Nephron (organoid): Measurements from ENCODE around the gene CA12.
A peak's percentile ranks its signal among the peaks of the same experiment; 100 is the strongest.

Experiments
- H3K27ac Mint-ChIP-seq, 3 experiments: 2 replicates each; pipeline ENCODE4 v1.8.0; 2020; ENCODE audit warnings: mixed read lengths in 3 of 3, mild to moderate bottlenecking in 2 of 3, moderate library complexity in 1 of 3
- H3K27me3 Mint-ChIP-seq: 2 replicates; pipeline ENCODE4 v1.8.0; 2021; ENCODE audit warnings: low read depth, mild to moderate bottlenecking, moderate library complexity, mixed read lengths
- H3K36me3 Mint-ChIP-seq: 2 replicates; pipeline ENCODE4 v1.8.0; 2020; ENCODE audit warnings: low read depth, mixed read lengths
- H3K4me1 Mint-ChIP-seq: 2 replicates; pipeline ENCODE4 v1.8.0; 2020; ENCODE audit warnings: mixed read lengths
- H3K4me3 Mint-ChIP-seq, 3 experiments: 2 replicates each; pipeline ENCODE4 v1.8.0; 2020; ENCODE audit warnings: mild to moderate bottlenecking in 3 of 3, mixed read lengths in 3 of 3, moderate library complexity in 2 of 3
- H3K9me3 Mint-ChIP-seq: 2 replicates; pipeline ENCODE4 v1.8.0; 2020; ENCODE audit warnings: mixed read lengths
- TF ChIP-seq, protein P1 (sequence below), 3 experiments: fragments of 200-600 bp; sonication (generic); IDR thresholded peaks; one replicate each; pipeline ENCODE4 v1.5.0; 2021; ENCODE audit warnings: antibody characterized with exemption in 3 of 3; ENCODE audit not compliant: unreplicated experiment in 3 of 3

Gene CA12

DNA sequence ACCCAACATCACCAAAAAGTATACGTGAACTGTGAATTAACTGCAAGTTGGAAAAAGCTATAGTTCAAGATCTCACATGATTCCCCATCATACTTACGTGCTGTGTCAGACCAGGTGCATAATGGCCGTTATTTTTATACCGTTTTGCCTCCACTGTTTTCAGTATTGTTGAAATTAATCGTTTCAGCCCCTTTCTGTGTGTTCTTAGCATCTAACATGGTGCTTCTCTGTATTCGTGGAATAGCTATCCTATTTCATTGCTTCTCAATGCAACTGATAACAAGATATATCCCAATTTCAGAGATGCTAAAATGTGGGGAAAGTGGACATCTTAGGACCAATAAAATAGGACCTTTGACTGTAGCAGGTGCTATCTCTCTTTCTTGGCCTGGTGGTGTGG is 13.7 kb downstream of the CA12 start:
- H3K27ac Mint-ChIP-seq, result peak overlapping the region in 1 of 3 experiments; percentile 15
- TF ChIP-seq, protein P1, sequence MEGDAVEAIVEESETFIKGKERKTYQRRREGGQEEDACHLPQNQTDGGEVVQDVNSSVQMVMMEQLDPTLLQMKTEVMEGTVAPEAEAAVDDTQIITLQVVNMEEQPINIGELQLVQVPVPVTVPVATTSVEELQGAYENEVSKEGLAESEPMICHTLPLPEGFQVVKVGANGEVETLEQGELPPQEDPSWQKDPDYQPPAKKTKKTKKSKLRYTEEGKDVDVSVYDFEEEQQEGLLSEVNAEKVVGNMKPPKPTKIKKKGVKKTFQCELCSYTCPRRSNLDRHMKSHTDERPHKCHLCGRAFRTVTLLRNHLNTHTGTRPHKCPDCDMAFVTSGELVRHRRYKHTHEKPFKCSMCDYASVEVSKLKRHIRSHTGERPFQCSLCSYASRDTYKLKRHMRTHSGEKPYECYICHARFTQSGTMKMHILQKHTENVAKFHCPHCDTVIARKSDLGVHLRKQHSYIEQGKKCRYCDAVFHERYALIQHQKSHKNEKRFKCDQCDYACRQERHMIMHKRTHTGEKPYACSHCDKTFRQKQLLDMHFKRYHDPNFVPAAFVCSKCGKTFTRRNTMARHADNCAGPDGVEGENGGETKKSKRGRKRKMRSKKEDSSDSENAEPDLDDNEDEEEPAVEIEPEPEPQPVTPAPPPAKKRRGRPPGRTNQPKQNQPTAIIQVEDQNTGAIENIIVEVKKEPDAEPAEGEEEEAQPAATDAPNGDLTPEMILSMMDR (IDR thresholded peaks at IDR 0.05; ENCODE audit: unreplicated experiment in 3 of 3), result no peak
- peaks cover 22% of the 10 kb centered on the region for H3K27me3 Mint-ChIP-seq
- no peaks in the 10 kb centered on the region for H3K9me3 Mint-ChIP-seq
- H3K4me1 Mint-ChIP-seq, result peaks cover 31% of the 10 kb centered on the region
- H3K36me3 Mint-ChIP-seq, result no peaks in the 10 kb centered on the region
- no peak overlapping the region for H3K4me3 Mint-ChIP-seq

DNA sequence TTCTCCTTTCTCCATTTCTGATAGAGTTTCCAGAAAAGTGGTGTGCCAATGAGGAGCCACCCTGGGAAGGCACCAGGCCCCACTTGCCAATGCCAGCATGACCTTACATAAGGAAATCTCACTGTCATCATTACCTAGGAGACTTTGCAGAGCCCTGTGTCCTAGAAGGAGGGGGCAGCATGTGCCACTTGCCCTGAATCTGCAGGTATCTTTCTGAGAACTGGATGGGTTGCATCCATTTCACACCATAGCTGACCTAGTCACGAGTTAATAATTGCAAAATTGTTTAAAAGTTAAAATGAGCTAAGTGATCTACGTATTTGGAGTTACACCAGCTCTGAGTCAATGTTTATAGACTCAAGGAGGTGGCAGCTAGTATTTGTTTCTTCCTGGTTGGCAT is 14.3 kb downstream of the CA12 start:
- Mint-ChIP-seq H3K27me3 (peaks cover 18% of the 10 kb centered on the region), H3K4me3 (no peak overlapping the region), H3K9me3 (no peaks in the 10 kb centered on the region), H3K36me3 (no peaks in the 10 kb centered on the region), H3K4me1 (peaks cover 28% of the 10 kb centered on the region), H3K27ac (peak overlapping the region in 1 of 3 experiments; percentile 15)
- TF ChIP-seq, protein P1 (IDR thresholded peaks at IDR 0.05; ENCODE audit: unreplicated experiment in 3 of 3), result no peak

DNA sequence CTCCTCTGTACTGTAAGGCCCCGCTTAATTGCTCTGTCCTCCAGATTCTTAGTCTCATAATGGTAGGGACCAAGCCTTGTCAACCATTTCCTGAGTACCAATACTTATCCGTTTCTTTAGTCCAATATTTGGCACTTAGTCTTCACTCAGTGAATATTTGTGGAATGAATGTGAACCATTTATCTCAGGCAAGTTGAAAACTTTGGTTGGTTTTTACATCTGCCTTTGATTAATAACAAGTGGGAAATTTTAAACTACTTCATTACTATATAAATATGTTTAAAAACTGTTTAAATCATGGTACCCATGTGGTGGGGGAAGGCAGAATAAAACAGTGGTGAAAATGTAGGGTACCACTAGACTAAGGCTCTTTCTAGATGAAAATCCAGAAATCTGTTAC is 15.2 kb downstream of the CA12 start:
- TF ChIP-seq, protein P1 (IDR thresholded peaks at IDR 0.05; ENCODE audit: unreplicated experiment in 3 of 3), result no peak
- Mint-ChIP-seq H3K4me1 (peaks cover 25% of the 10 kb centered on the region), H3K27me3 (peaks cover 18% of the 10 kb centered on the region), H3K27ac (no peak overlapping the region), H3K36me3 (no peaks in the 10 kb centered on the region), H3K9me3 (no peaks in the 10 kb centered on the region), H3K4me3 (no peak overlapping the region)

DNA sequence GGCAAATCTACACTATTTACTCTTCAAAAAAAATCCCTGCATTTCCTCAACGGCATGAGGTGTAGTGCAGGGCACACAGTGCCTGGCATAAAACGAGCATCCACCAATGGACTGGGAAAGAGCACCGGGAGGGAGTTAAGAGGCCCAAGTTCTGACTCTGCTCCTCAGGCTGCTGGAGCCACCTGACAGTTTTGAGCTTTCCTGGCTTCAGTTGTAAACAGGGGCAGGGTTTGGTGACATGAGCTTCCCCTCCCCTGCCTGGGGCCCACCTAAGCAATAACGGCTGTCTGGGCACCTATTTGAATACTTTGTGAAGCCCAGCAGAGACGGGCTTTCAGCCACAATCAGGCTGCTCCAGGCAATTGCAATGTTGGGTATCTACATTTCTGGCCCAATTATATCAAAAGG is 16.4 kb downstream of the CA12 start:
- Mint-ChIP-seq H3K4me3 (no peak overlapping the region), H3K36me3 (peaks cover 3% of the 10 kb centered on the region), H3K27ac (no peak overlapping the region), H3K27me3 (peaks cover 18% of the 10 kb centered on the region), H3K4me1 (peaks cover 22% of the 10 kb centered on the region), H3K9me3 (no peaks in the 10 kb centered on the region)
- TF ChIP-seq, protein P1 (IDR thresholded peaks at IDR 0.05; ENCODE audit: unreplicated experiment in 3 of 3), result no peak

DNA sequence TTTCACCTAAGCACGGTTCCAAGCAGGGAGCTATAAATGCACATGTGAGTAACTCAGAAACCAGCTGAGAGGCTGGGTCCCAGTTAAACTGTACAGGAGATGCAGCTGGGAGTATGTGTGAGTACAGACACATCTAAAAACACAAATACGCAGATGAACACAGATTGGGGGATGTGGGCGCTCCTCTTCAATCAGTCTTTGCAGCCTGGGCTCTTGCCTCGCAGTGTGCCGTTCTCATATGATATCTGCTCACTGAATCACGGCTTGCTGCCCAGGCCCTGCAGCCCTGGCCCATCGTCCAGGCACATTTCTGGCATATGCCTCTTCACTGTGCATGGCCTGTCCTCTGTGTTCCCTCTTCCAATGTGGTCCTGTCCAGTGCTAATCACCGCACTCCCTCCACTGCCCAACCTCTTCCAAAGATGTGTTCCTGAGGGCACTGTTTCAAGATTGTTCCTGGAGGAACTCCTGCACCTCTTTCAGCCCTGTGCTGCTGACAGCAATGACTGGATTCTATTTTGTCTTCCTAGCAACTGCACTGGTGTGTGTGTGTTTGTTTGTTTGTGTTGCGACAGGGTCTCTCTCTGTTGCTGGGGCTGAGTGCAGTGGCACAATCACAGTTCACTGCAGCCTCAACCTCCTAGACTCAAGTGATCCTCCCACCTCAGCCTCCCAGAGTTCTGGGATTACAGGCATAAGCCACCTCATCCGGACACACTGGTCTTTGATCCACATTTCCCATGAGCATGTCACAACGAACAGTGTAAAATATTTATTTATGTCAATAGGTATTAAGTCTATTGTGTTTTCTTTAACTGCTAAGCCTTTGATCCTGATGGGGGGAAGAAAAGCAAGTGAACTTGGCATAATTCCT is 17.0 kb downstream of the CA12 start:
- TF ChIP-seq, protein P1 (IDR thresholded peaks at IDR 0.05; ENCODE audit: unreplicated experiment in 3 of 3), result no peak
- Mint-ChIP-seq H3K27ac (no peak overlapping the region), H3K4me1 (peaks cover 18% of the 10 kb centered on the region), H3K27me3 (peaks cover 18% of the 10 kb centered on the region), H3K4me3 (no peak overlapping the region), H3K36me3 (peaks cover 3% of the 10 kb centered on the region), H3K9me3 (no peaks in the 10 kb centered on the region)

DNA sequence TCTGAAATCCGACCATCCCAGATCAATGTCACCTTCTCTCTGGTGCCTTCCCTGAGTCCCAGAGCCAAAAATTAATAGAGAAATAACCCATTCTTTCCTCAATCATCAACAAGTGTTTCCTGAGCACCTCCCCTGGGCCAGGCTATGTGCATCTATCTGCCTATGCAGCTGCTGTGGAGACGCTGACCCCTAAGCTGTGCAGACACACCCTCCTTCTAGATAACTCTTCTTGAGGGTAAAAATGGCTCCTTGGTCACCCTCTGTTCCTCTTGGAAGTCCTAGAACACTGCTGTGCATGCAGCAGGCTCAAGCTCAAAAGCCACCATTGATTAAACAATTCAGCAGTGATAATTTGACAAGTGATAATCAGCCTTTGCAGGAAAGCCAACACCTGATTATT is 18.4 kb downstream of the CA12 start:
- TF ChIP-seq, protein P1 (IDR thresholded peaks at IDR 0.05; ENCODE audit: unreplicated experiment in 3 of 3), result no peak
- H3K4me3 Mint-ChIP-seq, result no peak overlapping the region
- peaks cover 18% of the 10 kb centered on the region for H3K27me3 Mint-ChIP-seq
- no peaks in the 10 kb centered on the region for H3K9me3 Mint-ChIP-seq
- H3K27ac Mint-ChIP-seq, result no peak overlapping the region
- H3K36me3 Mint-ChIP-seq, result peaks cover 3% of the 10 kb centered on the region
- H3K4me1 Mint-ChIP-seq, result peaks cover 15% of the 10 kb centered on the region
